ENCODE measurements around the gene ATAD5.
A peak's percentile ranks its signal among the peaks of the same experiment; 100 is the strongest.
"Not testable (repeated sequence)": the region's sequence is repeated elsewhere in the genome, so short reads cannot be mapped to it uniquely, and the experiment has no call there.

ATAD5 gene

DNA sequence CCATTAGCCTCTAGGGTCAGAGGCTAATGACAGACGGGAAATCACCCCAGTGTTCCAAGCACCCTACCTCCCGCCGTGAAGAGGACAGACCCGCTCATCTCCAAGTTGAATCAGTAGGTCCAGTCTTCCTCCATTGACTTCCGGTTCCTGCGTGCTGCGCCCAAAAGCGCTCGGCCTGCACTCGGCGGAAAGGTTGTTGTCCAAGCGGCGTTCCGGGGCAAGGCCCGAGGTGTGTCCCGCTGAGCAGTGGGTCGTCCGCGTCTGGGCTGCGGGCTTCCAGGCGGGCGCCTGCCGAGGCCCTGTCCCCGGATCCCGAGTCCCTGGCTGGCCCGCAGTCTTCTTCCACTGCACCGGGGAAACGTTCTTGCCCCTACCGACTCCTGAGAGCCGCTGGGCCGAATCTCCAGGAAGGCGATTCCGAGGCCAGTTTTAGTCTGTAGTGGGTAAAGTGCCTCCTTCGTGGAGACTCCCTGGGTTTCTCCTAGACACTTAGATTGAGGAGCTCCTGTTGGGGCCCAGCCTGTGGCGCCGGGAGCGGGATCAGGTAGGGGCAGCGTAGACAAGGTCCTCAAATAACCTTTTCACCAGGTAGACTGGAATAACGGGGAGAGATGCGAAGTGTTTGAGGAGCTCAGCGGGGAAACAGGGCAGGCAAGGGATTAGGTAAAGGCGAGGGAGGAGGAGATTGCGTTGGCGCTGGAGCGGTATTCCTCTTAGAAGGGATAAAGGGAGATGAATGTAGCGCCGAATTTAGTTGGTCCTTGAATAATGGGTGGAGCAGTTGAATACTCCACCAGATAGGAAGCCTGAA is 74.5 kb downstream of the ATAD5 start, which contains the start of gene TEFM:
TEFM (minus strand) TSS at position 138 of the 811 bp plus-strand sequence; CDS start at position 98, 40 bp downstream.
- H3K4me3 ChIP-seq (ENCODE audit: low read depth, low read length): peak within 1 kb of the TSS; percentile 83
- DNase-seq (ENCODE audit: low read depth): peak; percentile 95
- TF ChIP-seq MYC (IDR thresholded peaks at IDR 0.05; ENCODE audit: low read depth, low read length) (peak; percentile 73), POLR2A (IDR thresholded peaks at IDR 0.05; ENCODE audit: extremely low read depth, insufficient read length) (peak; percentile 83)
- TF ChIP-seq, protein P1, sequence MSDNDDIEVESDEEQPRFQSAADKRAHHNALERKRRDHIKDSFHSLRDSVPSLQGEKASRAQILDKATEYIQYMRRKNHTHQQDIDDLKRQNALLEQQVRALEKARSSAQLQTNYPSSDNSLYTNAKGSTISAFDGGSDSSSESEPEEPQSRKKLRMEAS (IDR thresholded peaks at IDR 0.05; ENCODE audit: low read depth, low read length): no peak; the same call in 1 of the 2 replicates

DNA sequence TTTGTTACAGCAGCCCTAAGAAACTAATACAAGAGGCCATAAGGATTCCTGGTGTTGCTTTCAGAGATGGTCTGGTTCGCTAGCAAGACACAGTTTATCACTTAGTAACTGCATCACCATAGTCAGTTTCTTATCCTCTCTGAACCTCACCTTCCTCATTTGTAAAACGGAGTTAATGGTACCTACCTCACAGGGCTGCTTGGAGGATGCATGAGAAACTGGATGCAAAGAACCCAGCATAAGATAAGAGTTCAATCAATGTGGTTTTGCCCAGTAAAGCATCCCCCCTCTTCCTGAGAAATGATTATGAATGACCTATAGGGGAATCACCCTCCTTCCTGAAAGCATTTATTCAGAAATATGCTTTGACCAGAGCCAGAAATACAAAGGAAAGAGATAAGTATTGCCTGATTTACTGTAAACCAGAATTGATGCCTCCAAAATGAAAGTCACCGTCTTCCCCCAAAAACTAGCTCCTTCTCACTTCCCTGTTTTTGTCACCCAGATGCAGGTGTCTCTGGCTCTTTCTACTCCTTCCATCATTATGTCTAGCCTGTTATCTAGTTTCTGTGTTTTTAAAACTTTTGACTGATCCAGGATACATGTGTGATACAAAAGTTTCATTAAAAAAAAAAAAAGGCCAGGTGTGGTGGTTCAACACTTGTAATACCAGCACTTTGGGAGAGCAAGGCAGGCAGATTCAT is 77.1 kb downstream of the ATAD5 start:
- no peak for DNase-seq (ENCODE audit: low read depth)
- TF ChIP-seq, protein P2, sequence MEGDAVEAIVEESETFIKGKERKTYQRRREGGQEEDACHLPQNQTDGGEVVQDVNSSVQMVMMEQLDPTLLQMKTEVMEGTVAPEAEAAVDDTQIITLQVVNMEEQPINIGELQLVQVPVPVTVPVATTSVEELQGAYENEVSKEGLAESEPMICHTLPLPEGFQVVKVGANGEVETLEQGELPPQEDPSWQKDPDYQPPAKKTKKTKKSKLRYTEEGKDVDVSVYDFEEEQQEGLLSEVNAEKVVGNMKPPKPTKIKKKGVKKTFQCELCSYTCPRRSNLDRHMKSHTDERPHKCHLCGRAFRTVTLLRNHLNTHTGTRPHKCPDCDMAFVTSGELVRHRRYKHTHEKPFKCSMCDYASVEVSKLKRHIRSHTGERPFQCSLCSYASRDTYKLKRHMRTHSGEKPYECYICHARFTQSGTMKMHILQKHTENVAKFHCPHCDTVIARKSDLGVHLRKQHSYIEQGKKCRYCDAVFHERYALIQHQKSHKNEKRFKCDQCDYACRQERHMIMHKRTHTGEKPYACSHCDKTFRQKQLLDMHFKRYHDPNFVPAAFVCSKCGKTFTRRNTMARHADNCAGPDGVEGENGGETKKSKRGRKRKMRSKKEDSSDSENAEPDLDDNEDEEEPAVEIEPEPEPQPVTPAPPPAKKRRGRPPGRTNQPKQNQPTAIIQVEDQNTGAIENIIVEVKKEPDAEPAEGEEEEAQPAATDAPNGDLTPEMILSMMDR (IDR thresholded peaks at IDR 0.05; ENCODE audit: low read depth, low read length): no peak
- no peak for TF ChIP-seq POLR2A (IDR thresholded peaks at IDR 0.05; ENCODE audit: extremely low read depth, insufficient read length)
- no peak for TF ChIP-seq MYC (IDR thresholded peaks at IDR 0.05; ENCODE audit: low read depth, low read length)
- TF ChIP-seq, protein P1 (IDR thresholded peaks at IDR 0.05; ENCODE audit: low read depth, low read length): no peak
- H3K4me3 ChIP-seq (ENCODE audit: low read depth, low read length): no peak overlapping the region

DNA sequence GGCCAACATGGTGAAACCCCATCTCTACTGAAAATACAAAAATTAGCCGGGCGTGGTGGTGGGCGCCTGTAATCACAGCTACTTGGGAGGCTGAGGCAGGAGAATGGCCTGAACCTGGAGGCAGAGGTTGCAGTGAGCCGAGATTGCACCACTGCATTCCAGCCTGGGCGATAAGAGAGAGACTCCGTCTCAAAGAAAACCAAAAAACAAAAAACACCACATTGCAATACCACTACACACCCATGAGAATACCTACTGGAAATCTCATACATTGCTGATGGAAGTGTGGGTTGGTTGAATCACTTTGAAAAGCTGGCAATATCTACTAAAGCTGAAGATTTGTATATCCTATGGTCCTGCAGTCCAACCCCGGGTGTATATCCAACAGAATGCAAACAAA is 78.4 kb downstream of the ATAD5 start:
- not testable (repeated sequence) for H3K4me3 ChIP-seq (ENCODE audit: low read depth, low read length)

DNA sequence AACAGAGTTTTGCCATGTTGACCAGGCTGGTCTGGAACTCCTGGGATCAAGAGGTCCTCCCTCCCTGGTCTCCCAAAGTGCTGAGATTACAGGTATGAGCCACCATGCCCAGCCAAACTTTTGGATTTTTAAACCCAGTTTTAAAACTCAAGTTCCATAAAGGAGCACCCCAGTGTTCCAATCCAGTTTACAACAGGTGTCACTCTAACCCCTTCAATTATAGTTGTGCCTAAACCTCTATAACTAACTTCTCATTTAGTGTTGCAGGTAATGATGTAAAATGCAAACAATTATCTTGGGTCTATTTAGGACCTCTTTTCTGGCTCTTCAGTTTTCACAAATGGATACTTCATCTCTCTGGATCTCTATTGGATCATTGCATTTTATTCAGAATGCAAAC is 82.2 kb downstream of the ATAD5 start:
- H3K4me3 ChIP-seq (ENCODE audit: low read depth, low read length): no peak overlapping the region
- DNase-seq (ENCODE audit: low read depth): no peak
- TF ChIP-seq, protein P1 (IDR thresholded peaks at IDR 0.05; ENCODE audit: low read depth, low read length): no peak
- no peak for TF ChIP-seq POLR2A (IDR thresholded peaks at IDR 0.05; ENCODE audit: extremely low read depth, insufficient read length)
- TF ChIP-seq, protein P2 (IDR thresholded peaks at IDR 0.05; ENCODE audit: low read depth, low read length): no peak
- no peak for TF ChIP-seq MYC (IDR thresholded peaks at IDR 0.05; ENCODE audit: low read depth, low read length)

More for the DNA sequence above, 78.4 kb downstream of the ATAD5 start:
- DNase-seq (ENCODE audit: low read depth): not testable (repeated sequence)

DNA sequence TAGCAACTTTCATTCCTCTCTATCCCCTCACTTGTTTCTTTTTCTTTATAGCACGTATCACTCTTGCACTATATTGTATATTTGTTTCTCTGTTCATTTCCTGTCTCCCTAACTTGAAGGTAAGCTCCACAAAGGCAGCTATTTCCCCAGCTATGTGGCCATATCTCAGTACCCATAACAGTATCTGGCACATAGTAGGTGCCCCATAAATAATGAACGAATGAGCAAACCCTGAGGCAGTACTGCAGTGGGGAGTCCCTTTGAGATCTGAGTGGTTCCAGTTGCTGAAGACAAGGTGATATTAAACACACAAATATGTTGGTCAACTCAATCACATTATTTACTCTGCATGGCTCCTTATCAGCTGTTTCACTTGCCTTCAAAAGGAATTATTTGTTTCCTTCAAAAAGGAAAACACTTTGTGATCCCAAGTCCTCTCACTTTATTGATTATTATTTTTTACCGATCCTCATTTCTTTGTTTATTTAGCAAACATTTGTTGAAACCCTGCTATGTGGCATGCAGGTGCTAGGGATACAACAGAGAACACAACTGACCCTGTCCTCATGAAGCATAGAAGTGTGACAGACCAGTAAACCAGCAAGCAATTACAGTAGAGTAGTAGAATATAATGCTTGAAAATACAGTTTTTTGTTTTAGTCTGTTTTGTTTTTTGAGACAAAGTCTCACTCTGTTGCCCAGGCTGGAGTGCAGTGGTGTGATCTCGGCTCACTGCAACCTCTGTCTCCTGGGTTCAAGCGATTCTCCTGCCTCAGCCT is 84.3 kb downstream of the ATAD5 start:
- no peak for DNase-seq (ENCODE audit: low read depth)
- no peak for TF ChIP-seq MYC (IDR thresholded peaks at IDR 0.05; ENCODE audit: low read depth, low read length)
- TF ChIP-seq, protein P2 (IDR thresholded peaks at IDR 0.05; ENCODE audit: low read depth, low read length): no peak
- TF ChIP-seq POLR2A (IDR thresholded peaks at IDR 0.05; ENCODE audit: extremely low read depth, insufficient read length): no peak
- TF ChIP-seq, protein P1 (IDR thresholded peaks at IDR 0.05; ENCODE audit: low read depth, low read length): no peak
- no peak overlapping the region for H3K4me3 ChIP-seq (ENCODE audit: low read depth, low read length)

DNA sequence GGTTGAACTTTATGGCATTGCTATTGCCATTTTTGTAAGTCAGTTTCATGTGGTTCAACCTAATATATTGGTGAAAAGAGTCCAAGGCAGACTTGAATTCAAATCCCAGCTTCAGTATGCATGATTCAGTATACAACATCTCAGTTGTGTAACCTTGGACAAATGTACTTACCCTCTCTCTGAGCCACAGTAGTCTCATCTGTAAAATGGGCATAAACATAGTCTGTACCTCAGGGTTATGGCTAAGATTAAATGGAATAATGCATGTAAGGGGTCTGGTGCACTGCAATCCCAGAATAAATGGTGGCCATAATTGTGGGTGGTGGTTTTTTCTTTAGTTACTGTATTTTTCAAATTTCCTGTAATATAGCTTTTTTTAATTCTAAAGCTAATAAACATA is 85.3 kb downstream of the ATAD5 start:
- DNase-seq (ENCODE audit: low read depth): no peak
- H3K4me3 ChIP-seq (ENCODE audit: low read depth, low read length): no peak overlapping the region
- TF ChIP-seq, protein P1 (IDR thresholded peaks at IDR 0.05; ENCODE audit: low read depth, low read length): no peak

Data from NB4 (cell line).